Loucy (cell line): Measurements from ENCODE around the gene MCAT.

Experiments
- H2AFZ ChIP-seq: fragments of 200-600 bp; sonication (generic); 2 replicates; pipeline ENCODE4 v1.6.0; 2016; ENCODE audit warnings: antibody characterized with exemption, mild to moderate bottlenecking, low read length, moderate library complexity
- H3F3A ChIP-seq: fragments of 200-600 bp; 2 replicates; pipeline ENCODE4 v1.6.0; 2016; ENCODE audit warnings: antibody characterized with exemption, low read depth, mild to moderate bottlenecking
- H3K27me3 ChIP-seq: fragments of 200-600 bp; sonication (generic); 2 replicates; pipeline ENCODE4 v1.6.1; 2014; ENCODE audit warnings: low read length, mild to moderate bottlenecking; ENCODE audit not compliant: insufficient read depth, poor library complexity, severe bottlenecking
- H3K36me3 ChIP-seq: fragments of 200-600 bp; sonication (generic); 2 replicates; pipeline ENCODE4 v1.6.1; 2016; ENCODE audit warnings: low read length; ENCODE audit not compliant: insufficient read depth
- H3K4me1 ChIP-seq: fragments of 200-600 bp; sonication (generic); 2 replicates; pipeline ENCODE4 v1.5.1; 2014; ENCODE audit warnings: low read length, mild to moderate bottlenecking; ENCODE audit not compliant: insufficient read depth, poor library complexity, severe bottlenecking
- H3K4me2 ChIP-seq: fragments of 200-600 bp; sonication (generic); 2 replicates; pipeline ENCODE4 v1.6.0; 2014; ENCODE audit warnings: antibody characterized with exemption, low read length, low read depth, mild to moderate bottlenecking; ENCODE audit not compliant: poor library complexity, severe bottlenecking
- H3K4me3 ChIP-seq: fragments of 200-600 bp; sonication (generic); 2 replicates; pipeline ENCODE4 v1.5.1; 2014; ENCODE audit warnings: low read length, mild to moderate bottlenecking, mixed read lengths; ENCODE audit not compliant: poor library complexity, severe bottlenecking
- H3K79me2 ChIP-seq: fragments of 200-600 bp; sonication (generic); 2 replicates; pipeline ENCODE4 v1.6.1; 2014; ENCODE audit warnings: low read length; ENCODE audit not compliant: insufficient read depth
- H3K9ac ChIP-seq: fragments of 200-600 bp; sonication (generic); 2 replicates; pipeline ENCODE4 v1.6.0; 2014; ENCODE audit warnings: mild to moderate bottlenecking, low read depth, low read length, moderate library complexity; ENCODE audit not compliant: poor library complexity, severe bottlenecking
- H3K9me2 ChIP-seq: fragments of 200-600 bp; sonication (generic); replicated peaks from 2 replicates; pipeline ENCODE4 v1.6.1; 2016; ENCODE audit warnings: low read depth, low read length, mixed read lengths
- H3K9me3 ChIP-seq: fragments of 200-600 bp; sonication (generic); 2 replicates; pipeline ENCODE4 v1.6.1; 2014; ENCODE audit warnings: mild to moderate bottlenecking, antibody characterized with exemption, low read length, low read depth; ENCODE audit not compliant: insufficient read depth
- H4K20me1 ChIP-seq: fragments of 200-600 bp; sonication (generic); 2 replicates; pipeline ENCODE4 v1.6.0; 2014; ENCODE audit warnings: antibody characterized with exemption, low read length, mild to moderate bottlenecking; ENCODE audit not compliant: insufficient read depth, poor library complexity, severe bottlenecking
- EZH2phosphoT487 ChIP-seq: fragments of 200-600 bp; IDR thresholded peaks from 2 replicates; pipeline ENCODE4 v1.6.1; 2018; ENCODE audit warnings: antibody characterized with exemption, mild to moderate bottlenecking, moderate library complexity, borderline replicate concordance
- TF ChIP-seq, protein P1 (sequence below): fragments of 200-600 bp; sonication (generic); conservative IDR thresholded peaks from 2 replicates; pipeline ENCODE4 v1.5.1; 2014; ENCODE audit warnings: mild to moderate bottlenecking, antibody characterized with exemption, low read length

MCAT gene

DNA sequence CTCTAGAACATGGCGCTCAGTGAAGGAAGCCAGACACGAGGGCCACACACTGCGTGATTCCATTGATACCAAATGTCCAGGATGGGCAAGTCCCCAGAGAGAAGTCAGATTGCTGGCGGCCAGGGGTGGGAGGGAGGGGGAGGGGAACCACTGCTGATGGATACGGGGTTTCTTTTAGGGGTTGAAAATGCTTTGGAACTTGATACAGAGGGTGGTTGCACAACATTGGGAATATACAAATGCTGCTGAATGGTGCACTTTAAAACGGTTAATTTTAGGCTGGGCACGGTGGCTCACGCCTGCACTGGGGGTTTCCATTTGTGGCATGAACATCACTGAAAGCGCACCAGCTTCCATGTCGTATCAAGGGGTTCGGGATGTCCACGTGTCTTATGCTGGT is 13.2 kb upstream of the MCAT start:
- TF ChIP-seq, protein P1, sequence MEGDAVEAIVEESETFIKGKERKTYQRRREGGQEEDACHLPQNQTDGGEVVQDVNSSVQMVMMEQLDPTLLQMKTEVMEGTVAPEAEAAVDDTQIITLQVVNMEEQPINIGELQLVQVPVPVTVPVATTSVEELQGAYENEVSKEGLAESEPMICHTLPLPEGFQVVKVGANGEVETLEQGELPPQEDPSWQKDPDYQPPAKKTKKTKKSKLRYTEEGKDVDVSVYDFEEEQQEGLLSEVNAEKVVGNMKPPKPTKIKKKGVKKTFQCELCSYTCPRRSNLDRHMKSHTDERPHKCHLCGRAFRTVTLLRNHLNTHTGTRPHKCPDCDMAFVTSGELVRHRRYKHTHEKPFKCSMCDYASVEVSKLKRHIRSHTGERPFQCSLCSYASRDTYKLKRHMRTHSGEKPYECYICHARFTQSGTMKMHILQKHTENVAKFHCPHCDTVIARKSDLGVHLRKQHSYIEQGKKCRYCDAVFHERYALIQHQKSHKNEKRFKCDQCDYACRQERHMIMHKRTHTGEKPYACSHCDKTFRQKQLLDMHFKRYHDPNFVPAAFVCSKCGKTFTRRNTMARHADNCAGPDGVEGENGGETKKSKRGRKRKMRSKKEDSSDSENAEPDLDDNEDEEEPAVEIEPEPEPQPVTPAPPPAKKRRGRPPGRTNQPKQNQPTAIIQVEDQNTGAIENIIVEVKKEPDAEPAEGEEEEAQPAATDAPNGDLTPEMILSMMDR, result no peak
- no peak for TF ChIP-seq EZH2phosphoT487
- H3K9ac ChIP-seq, result no peak overlapping the region
- H4K20me1 ChIP-seq, result no peaks in the 10 kb centered on the region
- H3K27me3 ChIP-seq, result no peaks in the 10 kb centered on the region
- no peak overlapping the region for H2AFZ ChIP-seq
- H3K4me1 ChIP-seq, result peaks cover 20% of the 10 kb centered on the region
- H3F3A ChIP-seq, result no peaks in the 10 kb centered on the region
- H3K4me2 ChIP-seq, result no peak overlapping the region
- peaks cover 3% of the 10 kb centered on the region; the same call in 1 of the 2 replicates for H3K36me3 ChIP-seq
- no peaks in the 10 kb centered on the region for H3K9me3 ChIP-seq
- no peaks in the 10 kb centered on the region for H3K9me2 ChIP-seq
- no peak overlapping the region for H3K4me3 ChIP-seq
- peaks cover 26% of the 10 kb centered on the region for H3K79me2 ChIP-seq

DNA sequence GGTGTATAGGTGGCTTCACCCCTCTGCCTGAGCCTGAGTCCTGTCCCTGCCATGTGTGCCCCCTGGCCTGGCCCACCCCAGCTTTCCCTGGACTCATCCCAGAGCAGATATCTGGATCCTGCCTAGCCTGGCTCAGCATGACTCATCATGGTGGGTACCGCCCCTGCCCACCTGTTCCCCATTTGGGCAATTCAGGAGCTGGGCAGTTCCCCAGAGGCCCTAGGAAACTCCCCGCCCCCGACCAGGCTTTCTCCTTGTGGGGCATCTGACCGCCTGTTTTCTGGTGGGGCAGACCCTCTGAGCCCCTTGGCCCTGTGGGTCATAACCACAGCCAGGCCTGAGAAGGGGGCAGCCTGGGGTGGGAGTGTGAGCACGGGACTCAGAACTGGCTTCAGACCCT is 12.6 kb upstream of the MCAT start:
- H4K20me1 ChIP-seq, result no peaks in the 10 kb centered on the region
- TF ChIP-seq EZH2phosphoT487, result no peak
- TF ChIP-seq, protein P1, result no peak

DNA sequence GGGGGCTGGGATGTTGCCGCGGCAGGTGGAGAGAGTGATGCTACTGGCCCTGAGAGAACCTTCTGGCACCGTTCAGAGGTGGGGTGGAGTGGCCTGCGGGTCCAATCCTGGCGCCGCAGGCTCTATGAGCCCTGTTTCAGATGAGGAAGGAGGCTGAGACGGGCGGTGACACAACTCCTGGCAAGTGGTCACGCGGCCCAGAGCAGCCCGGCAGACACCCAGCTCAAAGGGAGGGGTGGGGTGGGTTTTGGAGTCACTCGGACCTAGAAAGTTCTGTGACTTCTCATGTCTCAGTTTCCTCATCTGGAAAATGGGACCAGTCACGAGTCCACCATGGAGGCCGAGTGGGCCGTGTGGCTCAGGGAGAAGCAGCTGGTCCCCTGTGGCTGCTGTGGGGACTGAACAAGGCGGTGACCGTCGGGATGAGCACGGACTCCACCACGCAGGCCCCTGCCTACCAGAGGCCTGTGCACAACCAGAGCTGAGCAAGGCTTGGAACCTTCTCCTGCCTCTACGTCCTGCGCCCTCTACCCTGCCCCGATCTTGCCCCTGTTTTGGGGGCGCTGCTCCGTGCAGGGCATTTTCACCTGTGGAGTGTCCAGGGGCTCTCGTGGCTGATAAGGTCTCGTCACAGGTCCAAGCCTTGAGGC is 11.8 kb upstream of the MCAT start:
- no peaks in the 10 kb centered on the region for H4K20me1 ChIP-seq
- peaks cover 26% of the 10 kb centered on the region for H3K79me2 ChIP-seq
- no peak overlapping the region for H3K9ac ChIP-seq
- no peaks in the 10 kb centered on the region for H3K9me2 ChIP-seq
- no peak overlapping the region for H2AFZ ChIP-seq
- no peaks in the 10 kb centered on the region for H3K9me3 ChIP-seq
- peak overlapping the region; percentile 32 for H3K4me2 ChIP-seq
- H3K36me3 ChIP-seq, result no peaks in the 10 kb centered on the region
- TF ChIP-seq, protein P1, result no peak
- TF ChIP-seq EZH2phosphoT487, result no peak
- H3K4me3 ChIP-seq, result no peak overlapping the region
- no peaks in the 10 kb centered on the region for H3K27me3 ChIP-seq
- no peaks in the 10 kb centered on the region for H3F3A ChIP-seq
- H3K4me1 ChIP-seq, result peaks cover 25% of the 10 kb centered on the region

More for the DNA sequence above, 12.6 kb upstream of the MCAT start:
- Histone ChIP-seq H3K9me3 (no peaks in the 10 kb centered on the region), H3K36me3 (no peaks in the 10 kb centered on the region), H3K9ac (no peak overlapping the region), H3F3A (no peaks in the 10 kb centered on the region), H3K4me1 (peaks cover 25% of the 10 kb centered on the region), H3K4me3 (no peak overlapping the region), H3K27me3 (no peaks in the 10 kb centered on the region), H2AFZ (no peak overlapping the region), H3K4me2 (peak overlapping the region; percentile 32), H3K9me2 (no peaks in the 10 kb centered on the region), H3K79me2 (peaks cover 26% of the 10 kb centered on the region)
